ENCODE results near the gene FGD3.
"Not testable (repeated sequence)": the region's sequence is repeated elsewhere in the genome, so short reads cannot be mapped to it uniquely, and the experiment has no call there.

The FGD3 gene

GRCh38 chr9:92979283-92980056, 32.1 kb downstream of the FGD3 start:
- no peak for DNase-seq

DNA sequence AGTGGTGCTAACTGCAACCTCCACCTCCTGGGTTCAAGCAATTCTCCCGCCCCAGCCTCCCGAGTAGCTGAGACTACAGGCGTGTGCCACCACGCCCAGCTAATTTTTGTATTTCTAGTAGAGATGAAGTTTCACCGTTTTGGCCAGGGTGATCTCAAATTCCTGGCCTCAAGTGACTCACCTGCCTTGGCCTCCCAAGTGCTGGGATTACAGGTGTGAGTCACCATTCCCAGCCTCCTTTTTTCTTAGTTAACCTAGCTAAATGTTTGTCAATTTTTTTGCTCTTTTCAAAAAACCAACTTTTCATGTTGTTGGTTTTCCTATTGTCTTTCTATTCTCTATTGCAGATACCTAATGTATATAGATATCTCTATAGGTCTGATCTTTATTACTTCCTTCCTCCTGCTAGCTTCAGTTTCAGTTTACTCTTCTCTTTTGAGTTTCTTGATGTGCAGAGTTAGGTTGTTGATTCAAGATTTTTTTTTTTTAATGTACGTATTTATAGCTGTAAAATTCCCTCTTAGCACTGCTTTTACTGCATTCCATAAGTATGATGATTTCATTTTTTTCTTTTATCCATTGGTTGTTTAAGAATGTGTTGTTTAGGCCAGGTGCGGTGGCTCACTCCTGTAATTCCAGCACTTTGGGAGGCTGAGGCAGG, 32.9 kb downstream of the FGD3 start:
- peak; percentile 31 for DNase-seq

- DNase-seq, result no peak
Measured at GRCh38 chr9:92982130-92982529, 34.8 kb downstream of the FGD3 start.

GRCh38 chr9:92983984-92984589, 36.8 kb downstream of the FGD3 start:
- DNase-seq, result no peak

- DNase-seq, result no peak
Measured at GRCh38 chr9:92984976-92985375, 37.7 kb downstream of the FGD3 start.

DNA sequence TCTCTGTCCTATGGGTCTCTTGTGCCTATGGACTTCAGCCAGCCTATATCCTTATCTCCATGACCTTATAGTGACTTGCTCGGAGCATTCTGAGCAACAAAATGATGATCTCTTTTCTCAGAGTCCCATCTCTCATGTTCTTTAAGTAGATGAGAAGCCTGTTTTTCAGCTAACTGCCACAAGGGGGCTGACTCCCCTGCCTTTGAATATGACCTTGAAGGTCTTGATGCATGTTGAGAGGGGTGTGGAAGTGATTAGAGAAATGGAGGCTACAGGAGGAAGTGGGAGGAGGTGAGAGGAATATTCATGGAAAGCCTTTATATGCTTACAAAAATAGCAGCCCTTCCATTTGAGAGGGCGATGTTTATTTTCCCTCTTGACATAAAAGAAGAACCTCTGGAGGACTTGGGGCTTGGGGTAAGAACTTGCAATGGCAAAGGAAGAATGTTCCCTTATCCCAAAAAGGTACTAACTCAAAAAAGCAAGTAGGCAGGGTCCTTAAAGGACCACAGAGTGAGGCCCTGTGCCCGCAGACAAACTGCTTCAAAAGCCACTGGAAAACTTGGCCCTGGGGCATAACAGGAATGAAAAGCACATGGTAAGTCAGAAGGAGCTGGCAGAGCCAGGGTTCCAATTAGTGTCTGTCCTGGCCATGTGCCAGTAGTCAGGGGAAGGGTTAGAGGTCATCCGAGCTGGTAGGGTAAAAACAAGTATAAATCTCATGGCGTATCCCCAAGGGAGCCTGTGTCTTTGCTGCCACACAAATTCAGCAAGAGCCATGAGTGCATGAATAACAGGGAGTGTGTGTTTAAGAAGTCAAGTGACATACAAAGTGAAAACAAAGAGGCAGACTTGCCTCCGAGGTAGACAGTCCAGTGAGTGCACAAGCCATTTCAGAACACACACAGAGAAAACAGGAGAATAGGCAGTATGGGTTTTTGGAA, 39.1 kb downstream of the FGD3 start:
- DNase-seq, result peak; percentile 73

DNA sequence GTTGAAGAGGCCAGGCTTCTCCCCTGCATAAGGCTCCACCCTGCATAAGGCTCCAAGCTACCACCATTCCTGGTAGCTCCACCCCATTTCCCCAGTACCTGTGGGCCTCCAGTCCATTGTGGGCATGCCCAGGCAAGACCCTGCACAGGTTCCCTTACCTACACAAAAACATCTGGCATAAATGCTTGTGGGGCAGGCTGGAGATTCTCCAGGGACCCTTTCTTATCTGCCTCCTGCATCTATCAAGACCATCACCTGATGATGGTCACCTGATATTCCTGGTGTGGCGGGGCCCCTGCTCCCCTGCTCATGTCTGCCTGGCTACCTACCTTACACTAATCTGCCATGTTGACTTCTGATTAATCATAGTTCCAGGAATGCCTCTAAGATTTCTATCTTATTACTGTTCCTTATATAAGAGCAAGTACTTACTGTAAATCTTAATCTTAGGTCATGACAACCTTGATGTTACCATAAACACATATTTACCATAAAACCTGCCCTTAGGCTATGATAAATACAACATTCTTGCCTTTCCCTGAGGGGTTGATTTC, 41.0 kb downstream of the FGD3 start:
- DNase-seq, result peak; percentile 45

DNA sequence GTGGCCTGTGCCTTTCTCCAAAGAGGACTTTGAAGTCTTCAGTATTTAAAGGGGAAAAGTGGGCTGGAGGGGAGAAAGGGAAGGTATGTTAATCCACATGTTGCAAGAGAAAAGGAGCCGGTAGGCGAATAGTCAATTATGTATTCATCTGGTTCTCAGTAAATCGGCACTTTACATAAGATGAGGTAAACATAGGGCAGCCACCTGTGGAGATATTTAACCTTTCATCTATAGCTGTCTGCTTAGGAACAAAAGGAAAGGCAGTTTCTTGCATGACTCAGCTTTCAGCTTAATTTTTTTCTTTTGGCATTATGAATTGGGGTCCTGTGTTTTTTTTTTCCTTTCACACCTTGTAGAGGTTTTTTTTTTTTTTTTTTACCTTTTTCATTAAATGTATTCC, 42.2 kb downstream of the FGD3 start:
- DNase-seq, result peak; percentile 79

DNA sequence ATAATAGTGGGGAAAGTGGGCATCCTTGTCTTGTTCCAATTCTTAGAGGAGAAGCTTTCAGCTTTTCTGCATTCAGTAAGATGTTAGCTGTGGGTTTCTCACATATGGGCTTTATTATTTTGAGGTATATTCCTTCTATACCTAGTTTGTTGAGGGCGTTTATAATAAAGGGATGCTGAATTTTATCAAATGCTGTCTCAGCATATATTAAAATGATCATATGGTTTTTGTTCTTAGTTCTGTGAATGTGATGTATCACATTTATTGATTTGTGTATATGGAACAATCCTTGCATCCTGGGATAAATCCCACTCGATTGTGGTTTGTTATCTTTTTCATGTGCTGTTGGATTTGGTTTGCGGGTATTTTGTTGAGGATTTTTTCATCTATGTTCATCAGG, 43.1 kb downstream of the FGD3 start:
- DNase-seq, result no peak

- DNase-seq, result no peak
Measured at GRCh38 chr9:92992549-92992948, 45.2 kb downstream of the FGD3 start.

DNA sequence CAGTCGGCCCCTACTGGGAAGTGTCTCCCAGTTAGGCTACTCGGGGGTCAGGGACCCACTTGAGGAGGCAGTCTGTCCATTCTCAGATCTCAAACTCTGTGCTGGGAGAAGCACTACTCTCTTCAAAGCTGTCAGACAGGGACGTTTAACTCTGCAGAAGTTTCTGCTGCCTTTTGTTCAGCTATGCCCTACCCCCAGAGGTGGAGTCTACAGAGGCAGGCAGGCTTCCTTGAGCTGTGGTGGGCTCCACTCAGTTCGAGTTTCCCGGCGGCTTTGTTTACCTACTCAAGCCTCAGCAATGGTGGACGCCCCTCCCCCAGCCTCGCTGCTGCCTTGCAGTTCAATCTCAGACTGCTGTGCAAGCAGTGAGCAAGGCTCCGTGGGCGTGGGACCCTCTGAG, 51.5 kb downstream of the FGD3 start:
- DNase-seq, result not testable (repeated sequence)

DNA sequence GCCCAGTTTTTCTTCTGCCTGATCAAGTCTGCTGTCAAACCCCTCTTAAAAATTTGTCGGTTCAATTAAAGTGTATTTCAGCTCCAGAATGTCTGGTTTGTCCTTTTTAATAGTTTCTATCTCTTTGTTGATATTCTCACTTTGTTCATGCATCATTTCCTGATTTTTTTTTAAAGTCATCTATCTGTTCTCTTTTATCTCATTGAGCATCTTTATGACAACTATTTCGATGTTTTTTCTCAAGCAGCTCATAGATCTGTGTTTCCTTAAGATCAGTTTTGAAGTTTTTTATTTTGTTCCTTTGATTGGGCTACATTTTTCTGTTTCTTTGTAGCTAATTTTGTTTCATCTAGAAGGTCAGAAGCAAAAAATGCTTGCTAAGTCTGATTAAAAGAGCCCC, 53.7 kb downstream of the FGD3 start:
- DNase-seq, result peak; percentile 36

GRCh38 chr9:93002700-93003099, 55.4 kb downstream of the FGD3 start:
- no peak for DNase-seq

DNA sequence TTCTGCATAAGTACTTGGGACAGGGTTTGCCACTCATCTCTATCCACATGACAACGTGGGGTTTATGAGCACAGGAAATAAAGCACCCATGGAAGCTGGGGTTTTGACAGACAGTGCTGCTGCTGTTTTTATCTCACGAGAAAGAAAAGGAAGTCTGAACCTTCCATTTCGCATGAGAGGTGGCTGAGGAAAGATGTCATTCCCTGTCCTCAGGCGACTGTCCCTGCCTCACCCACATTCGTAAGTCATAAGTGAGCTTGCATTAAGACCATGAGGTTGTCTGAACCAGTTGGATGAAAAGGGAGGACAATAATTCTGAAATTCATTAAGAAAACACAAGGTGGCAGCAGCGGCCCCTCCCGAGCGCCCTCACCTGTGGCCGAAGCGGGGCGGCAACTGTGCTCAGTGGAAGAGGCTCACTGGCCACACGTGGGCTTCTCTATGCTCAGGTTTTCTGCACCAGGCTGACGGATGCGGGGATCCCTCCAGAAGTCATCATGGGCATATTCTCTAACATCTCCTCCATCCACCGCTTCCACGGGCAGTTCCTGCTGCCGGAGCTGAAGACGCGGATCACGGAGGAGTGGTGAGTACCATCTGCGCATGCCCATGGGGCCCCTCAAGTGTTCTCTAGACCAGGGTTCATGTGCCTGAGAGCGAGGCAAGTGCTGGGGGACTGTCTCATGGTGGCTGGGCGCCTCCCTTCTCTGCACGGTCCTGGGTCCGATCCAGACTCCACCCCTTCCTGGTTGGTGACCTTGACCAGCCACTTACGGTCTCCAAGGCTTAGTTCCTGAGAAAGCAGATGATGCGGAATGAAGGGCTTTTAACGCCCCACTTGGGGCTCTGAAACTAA, 56.5 kb downstream of the FGD3 start:
- DNase-seq, result peak; percentile 67

- DNase-seq, result no peak
Measured at GRCh38 chr9:93004561-93004960, 57.2 kb downstream of the FGD3 start.

DNA sequence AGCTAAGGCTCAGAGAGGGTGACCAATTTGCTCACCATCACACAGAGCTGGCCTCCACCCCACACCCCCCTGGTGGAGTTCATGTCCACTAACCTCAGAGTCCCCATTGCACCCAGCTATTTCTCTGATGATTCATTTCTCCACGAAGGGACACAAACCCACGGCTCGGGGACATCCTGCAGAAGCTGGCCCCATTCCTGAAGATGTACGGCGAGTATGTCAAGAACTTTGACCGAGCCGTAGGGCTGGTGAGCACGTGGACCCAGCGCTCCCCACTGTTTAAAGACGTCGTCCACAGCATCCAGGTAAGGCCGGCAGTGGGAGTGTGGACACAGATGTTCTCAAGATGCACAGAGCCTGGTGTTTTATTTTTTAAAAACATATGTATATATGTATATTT, 58.6 kb downstream of the FGD3 start:
- no peak for DNase-seq

- DNase-seq, result no peak
Measured at GRCh38 chr9:93007529-93008058, 60.3 kb downstream of the FGD3 start.

DNA sequence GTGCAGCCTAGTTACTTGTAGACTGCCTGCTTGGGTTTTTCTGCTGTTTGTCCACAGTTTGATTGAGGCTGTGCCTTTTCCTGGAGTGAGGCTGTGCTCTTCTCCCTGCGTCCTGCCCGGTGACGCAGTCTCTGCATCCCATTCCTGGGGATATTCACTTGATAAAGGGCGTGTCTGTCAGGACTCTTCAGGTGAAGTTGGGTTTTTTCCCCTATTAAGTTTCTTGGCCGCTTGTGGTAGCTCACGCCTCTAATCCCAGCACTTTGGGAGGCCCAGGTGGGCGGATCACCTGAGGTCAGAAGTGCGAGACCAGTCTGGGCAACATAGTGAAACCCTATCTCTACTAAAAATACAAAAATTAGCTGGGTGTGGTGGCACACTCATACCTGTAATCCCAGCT, 61.1 kb downstream of the FGD3 start:
- no peak for DNase-seq

- no peak for DNase-seq
Measured at GRCh38 chr9:93009337-93010015, 62.2 kb downstream of the FGD3 start.

- no peak for DNase-seq
Measured at GRCh38 chr9:93010056-93010455, 62.7 kb downstream of the FGD3 start.

- DNase-seq, result no peak
Measured at GRCh38 chr9:93010704-93011103, 63.4 kb downstream of the FGD3 start.

All from CD4-positive, alpha-beta T cell treated with Interleukin-4 for 4 hours (primary cell).